Immature natural killer cell (primary cell): Measurements from ENCODE around the gene RELT. TPM values are rescaled to one million over a fixed set of nuclear protein-coding genes. Genes with fewer than 3 reads are reported as not detected.

Experiments
- DNase-seq, 3 donors: peaks; one replicate each; pipeline ENCODE4 v3.0.0; 2022; ENCODE audit warnings: mixed read lengths in 1 of 3
- H3K27ac Mint-ChIP-seq, 6 donors: one replicate each; pipeline ENCODE4 v1.8.0; 2020; ENCODE audit warnings: mixed read lengths in 6 of 6, mild to moderate bottlenecking in 5 of 6, inconsistent platforms in 4 of 6, moderate library complexity in 3 of 6
- H3K27me3 Mint-ChIP-seq, 3 donors: one replicate each; pipeline ENCODE4 v1.8.0; 2020 to 2021; ENCODE audit warnings: low read depth in 3 of 3, mild to moderate bottlenecking in 3 of 3, mixed read lengths in 3 of 3, moderate library complexity in 3 of 3, inconsistent platforms in 1 of 3
- H3K36me3 Mint-ChIP-seq, 3 donors: one replicate each; pipeline ENCODE4 v1.8.0; 2020; ENCODE audit warnings: mixed read lengths in 3 of 3, inconsistent platforms in 2 of 3, mild to moderate bottlenecking in 2 of 3
- H3K4me1 Mint-ChIP-seq, 2 donors: one replicate each; pipeline ENCODE4 v1.8.0; 2020; ENCODE audit warnings: inconsistent platforms in 2 of 2, mild to moderate bottlenecking in 2 of 2, mixed read lengths in 2 of 2, moderate library complexity in 1 of 2
- H3K4me3 Mint-ChIP-seq, 5 donors: one replicate each; pipeline ENCODE4 v1.8.0; 2020; ENCODE audit warnings: mild to moderate bottlenecking in 5 of 5, mixed read lengths in 5 of 5, inconsistent platforms in 3 of 5, moderate library complexity in 3 of 5
- H3K9me3 Mint-ChIP-seq, 6 donors: one replicate each; pipeline ENCODE4 v1.8.0; 2020; ENCODE audit warnings: mild to moderate bottlenecking in 6 of 6, mixed read lengths in 6 of 6, inconsistent platforms in 4 of 6, moderate library complexity in 3 of 6
- polyA plus RNA-seq, 3 donors: library from polyadenylated mRNA; unstranded; fragments of 300-500 nt; fragmentation: Illumina TruSeq; gene quantifications; one replicate each; pipeline ENCODE4 v1.2.3, GENCODE V29; 2021

RELT gene
- polyA plus RNA-seq, 3 donors from 2014 or later = 2.8 to 5.4 (median 3.6) TPM

DNA sequence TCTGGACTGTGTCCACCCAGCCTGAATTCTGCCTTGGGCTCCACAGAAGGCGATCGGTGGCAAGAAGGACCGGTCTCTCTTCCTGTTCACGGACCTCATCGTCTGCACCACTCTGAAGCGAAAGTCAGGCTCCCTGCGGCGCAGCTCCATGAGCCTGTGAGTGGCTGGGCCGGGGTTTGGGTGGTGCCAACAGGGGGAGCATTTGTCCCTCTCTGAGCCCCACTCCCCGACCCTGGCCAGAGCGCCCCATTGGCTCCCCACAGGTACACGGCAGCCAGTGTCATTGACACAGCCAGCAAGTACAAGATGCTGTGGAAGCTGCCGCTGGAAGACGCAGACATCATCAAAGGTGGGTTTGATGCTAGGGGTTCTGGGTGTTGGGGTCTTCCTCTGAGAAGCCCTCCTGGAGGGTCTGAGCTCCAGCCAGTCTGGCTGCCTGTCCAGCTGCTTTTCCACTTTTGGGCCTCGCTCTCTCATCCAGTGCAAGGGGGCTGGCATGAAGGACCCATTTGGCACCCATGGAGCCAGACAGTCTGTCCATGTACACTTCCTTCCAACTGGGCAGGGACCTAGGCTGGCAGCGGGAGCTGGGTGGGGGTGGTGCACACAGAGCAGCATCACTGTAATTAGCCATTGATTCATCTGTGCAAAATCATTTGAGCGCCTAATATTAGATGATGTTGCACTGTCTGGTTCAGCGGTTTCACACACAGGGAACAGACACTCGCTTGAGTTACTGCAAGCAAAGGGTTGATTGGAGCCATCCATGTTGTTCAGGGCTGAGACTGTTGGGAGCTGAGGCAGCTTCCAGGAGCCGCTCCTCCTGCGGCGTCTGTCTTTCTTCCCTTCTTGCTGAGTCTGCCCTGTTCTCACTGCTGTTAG, 19.0 kb upstream of the RELT start:
- Mint-ChIP-seq H3K27me3 (peaks cover 0 to 2% (median 1%) of the 10 kb centered on the region in 3 donors), H3K4me3 (no peak overlapping the region), H3K4me1 (no peaks in the 10 kb centered on the region), H3K27ac (no peak overlapping the region), H3K9me3 (no peaks in the 10 kb centered on the region), H3K36me3 (no peaks in the 10 kb centered on the region)
- no peak for DNase-seq

DNA sequence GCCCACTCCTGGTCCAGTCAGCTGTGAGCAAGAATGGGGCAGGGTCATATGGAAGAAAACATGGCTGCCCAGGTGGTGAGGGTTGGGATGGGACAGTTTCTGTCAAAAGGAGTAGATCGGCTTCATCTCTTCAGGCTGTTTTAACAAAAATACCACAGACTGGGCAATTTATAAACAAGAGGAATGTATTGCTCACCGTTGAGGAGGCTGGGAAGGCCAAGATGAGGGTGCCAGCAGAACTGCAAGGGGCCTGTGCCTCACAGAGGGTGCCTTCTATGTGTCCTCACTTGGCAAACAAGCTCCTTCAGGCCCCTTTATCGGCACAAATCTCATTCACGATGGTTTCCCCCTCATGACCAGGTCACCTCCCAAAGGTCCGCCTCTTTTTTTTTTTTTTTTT, 18.1 kb upstream of the RELT start:
- Mint-ChIP-seq H3K27me3 (peaks cover 0 to 2% (median 0%) of the 10 kb centered on the region in 3 donors), H3K9me3 (no peaks in the 10 kb centered on the region), H3K36me3 (no peaks in the 10 kb centered on the region), H3K27ac (no peak overlapping the region), H3K4me1 (no peaks in the 10 kb centered on the region), H3K4me3 (no peak overlapping the region)
- DNase-seq = no peak

GRCh38 chr11:73359341-73359740, 16.9 kb upstream of the RELT start:
- H3K4me3 Mint-ChIP-seq = no peak overlapping the region
- H3K27me3 Mint-ChIP-seq = peaks cover 0 to 4% (median 0%) of the 10 kb centered on the region in 3 donors
- DNase-seq = no peak
- H3K36me3 Mint-ChIP-seq = no peaks in the 10 kb centered on the region
- no peaks in the 10 kb centered on the region for H3K4me1 Mint-ChIP-seq
- H3K9me3 Mint-ChIP-seq = no peaks in the 10 kb centered on the region
- no peak overlapping the region for H3K27ac Mint-ChIP-seq

- Mint-ChIP-seq H3K4me1 (no peaks in the 10 kb centered on the region), H3K27ac (peak overlapping the region in 2 of 6 donors; percentile 23 to 61), H3K9me3 (no peaks in the 10 kb centered on the region), H3K36me3 (no peaks in the 10 kb centered on the region), H3K4me3 (no peak overlapping the region), H3K27me3 (peaks cover 0 to 4% (median 0%) of the 10 kb centered on the region in 3 donors)
- no peak for DNase-seq
Measured at GRCh38 chr11:73359930-73360742, 16.1 kb upstream of the RELT start.

DNA sequence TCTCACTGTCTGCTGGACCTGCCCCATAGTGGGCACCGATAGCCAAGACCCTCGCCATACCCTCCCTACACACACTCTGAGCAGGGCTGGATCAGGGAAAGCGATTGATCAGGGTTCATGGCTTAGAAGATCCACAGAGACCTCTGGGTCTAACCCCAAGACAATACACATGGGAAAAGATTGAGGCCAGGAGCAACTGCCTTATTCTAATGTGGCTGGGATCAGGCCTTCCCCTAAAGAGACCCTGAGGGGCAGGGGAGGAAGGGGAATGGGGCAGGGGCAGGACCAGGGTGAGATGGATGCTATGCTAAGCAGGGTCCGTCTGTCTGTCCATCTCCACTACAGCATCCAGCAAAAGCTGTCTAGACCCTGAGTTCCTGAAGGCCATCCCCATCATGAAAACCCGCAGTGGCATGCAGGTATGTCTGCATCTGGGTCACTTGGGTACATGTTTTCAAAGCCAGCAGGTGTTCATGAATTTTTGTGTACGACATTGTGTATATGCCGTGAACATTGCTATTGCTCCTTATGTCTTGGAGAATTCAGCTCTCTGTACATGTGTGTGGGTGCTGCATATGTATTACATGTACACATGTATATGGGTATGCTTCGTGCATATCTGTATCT, 15.3 kb upstream of the RELT start:
- H3K9me3 Mint-ChIP-seq = no peaks in the 10 kb centered on the region
- H3K27me3 Mint-ChIP-seq = peaks cover 0 to 4% (median 1%) of the 10 kb centered on the region in 3 donors
- peaks cover 4 to 5% of the 10 kb centered on the region in 2 donors for H3K4me1 Mint-ChIP-seq
- peak overlapping the region in 4 of 6 donors; percentile 23 to 78 (median 68) for H3K27ac Mint-ChIP-seq
- DNase-seq = no peak
- no peaks in the 10 kb centered on the region for H3K36me3 Mint-ChIP-seq
- H3K4me3 Mint-ChIP-seq = no peak overlapping the region

GRCh38 chr11:73361953-73362776, 14.0 kb upstream of the RELT start:
- Mint-ChIP-seq H3K4me1 (peaks cover 17 to 18% of the 10 kb centered on the region in 2 donors), H3K9me3 (no peaks in the 10 kb centered on the region), H3K27me3 (peaks cover 0 to 4% (median 3%) of the 10 kb centered on the region in 3 donors), H3K4me3 (no peak overlapping the region), H3K27ac (peak overlapping the region in 4 of 6 donors; percentile 56 to 73 (median 60)), H3K36me3 (no peaks in the 10 kb centered on the region)
- no peak for DNase-seq

GRCh38 chr11:73363147-73363546, 13.1 kb upstream of the RELT start:
- H3K4me1 Mint-ChIP-seq = peaks cover 21 to 26% of the 10 kb centered on the region in 2 donors
- peaks cover 0 to 4% (median 2%) of the 10 kb centered on the region in 3 donors for H3K27me3 Mint-ChIP-seq
- no peaks in the 10 kb centered on the region for H3K9me3 Mint-ChIP-seq
- H3K36me3 Mint-ChIP-seq = no peaks in the 10 kb centered on the region
- H3K27ac Mint-ChIP-seq = peak overlapping the region in 5 of 6 donors; percentile 45 to 99 (median 76)
- no peak for DNase-seq
- H3K4me3 Mint-ChIP-seq = no peak overlapping the region

DNA sequence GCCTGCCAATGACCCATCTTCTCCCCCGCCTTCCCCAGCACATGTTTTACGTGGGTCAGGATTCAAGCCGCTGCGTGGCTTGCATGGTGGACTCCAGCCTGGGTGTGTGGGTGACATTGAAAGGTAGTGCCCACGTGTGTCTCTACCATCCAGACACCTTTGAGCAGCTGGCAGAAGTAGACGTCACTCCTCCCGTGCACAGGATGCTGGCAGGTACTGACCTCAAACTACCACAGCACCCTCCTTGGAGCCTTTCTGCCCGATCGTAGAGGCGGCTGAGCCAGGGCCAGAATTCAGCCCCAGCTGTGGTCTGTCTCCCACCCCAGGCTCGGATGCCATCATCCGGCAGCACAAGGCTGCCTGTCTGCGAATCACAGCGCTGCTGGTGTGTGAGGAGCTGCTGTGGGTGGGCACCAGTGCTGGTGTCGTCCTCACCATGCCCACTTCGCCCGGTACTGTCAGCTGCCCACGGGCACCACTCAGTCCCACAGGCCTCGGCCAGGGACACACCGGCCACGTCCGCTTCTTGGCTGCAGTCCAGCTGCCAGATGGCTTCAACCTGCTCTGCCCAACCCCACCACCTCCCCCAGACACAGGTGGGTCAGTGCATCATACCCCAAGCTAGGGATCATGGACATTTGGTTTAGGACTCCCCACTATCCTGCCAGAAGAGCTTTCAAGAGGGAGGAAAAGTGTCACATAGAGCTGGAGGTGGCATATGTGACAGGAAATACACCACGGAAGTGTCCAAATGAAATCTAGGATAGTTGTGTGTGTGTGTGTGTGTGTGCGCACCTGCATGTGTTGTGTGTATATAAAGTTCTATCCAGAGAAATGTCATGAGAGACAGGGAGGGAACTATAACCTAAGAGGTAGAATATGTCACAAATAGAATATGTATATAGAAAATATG, 10.6 kb upstream of the RELT start:
- Mint-ChIP-seq H3K4me1 (peaks cover 21 to 26% of the 10 kb centered on the region in 2 donors), H3K9me3 (no peaks in the 10 kb centered on the region), H3K27ac (peak overlapping the region; percentile 87 to 99 (median 96)), H3K36me3 (no peaks in the 10 kb centered on the region), H3K4me3 (peak overlapping the region; percentile 22 to 82 (median 62)), H3K27me3 (peaks cover 0 to 4% (median 3%) of the 10 kb centered on the region in 3 donors)
- DNase-seq = no peak

DNA sequence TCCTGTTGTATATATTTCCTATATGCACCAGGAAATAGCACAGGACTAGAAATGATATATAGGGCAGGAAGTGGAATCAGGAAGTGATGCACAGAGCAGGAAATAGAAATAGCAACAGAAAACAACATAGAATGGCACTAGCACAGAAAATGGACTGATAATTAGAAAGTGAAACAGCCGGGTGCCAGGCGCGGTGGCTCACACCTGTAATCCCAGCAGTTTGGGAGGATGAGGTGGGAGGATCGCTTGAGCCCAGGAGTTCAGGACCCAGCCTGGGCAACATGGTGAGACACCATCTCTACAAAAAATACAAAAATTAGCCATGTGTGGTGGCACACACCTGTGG, 10.0 kb upstream of the RELT start:
- H3K4me3 Mint-ChIP-seq = peak overlapping the region; percentile 22 to 82 (median 62)
- H3K36me3 Mint-ChIP-seq = no peaks in the 10 kb centered on the region
- H3K27me3 Mint-ChIP-seq = peaks cover 0 to 4% (median 3%) of the 10 kb centered on the region in 3 donors
- H3K27ac Mint-ChIP-seq = peak overlapping the region; percentile 87 to 99 (median 96)
- peak; percentile 70 to 74 (median 71) for DNase-seq
- H3K4me1 Mint-ChIP-seq = peaks cover 21 to 26% of the 10 kb centered on the region in 2 donors
- no peaks in the 10 kb centered on the region for H3K9me3 Mint-ChIP-seq

- peaks cover 0 to 4% (median 3%) of the 10 kb centered on the region in 3 donors for H3K27me3 Mint-ChIP-seq
- H3K4me3 Mint-ChIP-seq = peak overlapping the region in 4 of 5 donors; percentile 33 to 79 (median 46)
- DNase-seq = no peak
- no peaks in the 10 kb centered on the region for H3K9me3 Mint-ChIP-seq
- peaks cover 21 to 26% of the 10 kb centered on the region in 2 donors for H3K4me1 Mint-ChIP-seq
- H3K27ac Mint-ChIP-seq = peak overlapping the region; percentile 87 to 99 (median 96)
- no peaks in the 10 kb centered on the region for H3K36me3 Mint-ChIP-seq
Measured at GRCh38 chr11:73366953-73367352, 9.2 kb upstream of the RELT start.

DNA sequence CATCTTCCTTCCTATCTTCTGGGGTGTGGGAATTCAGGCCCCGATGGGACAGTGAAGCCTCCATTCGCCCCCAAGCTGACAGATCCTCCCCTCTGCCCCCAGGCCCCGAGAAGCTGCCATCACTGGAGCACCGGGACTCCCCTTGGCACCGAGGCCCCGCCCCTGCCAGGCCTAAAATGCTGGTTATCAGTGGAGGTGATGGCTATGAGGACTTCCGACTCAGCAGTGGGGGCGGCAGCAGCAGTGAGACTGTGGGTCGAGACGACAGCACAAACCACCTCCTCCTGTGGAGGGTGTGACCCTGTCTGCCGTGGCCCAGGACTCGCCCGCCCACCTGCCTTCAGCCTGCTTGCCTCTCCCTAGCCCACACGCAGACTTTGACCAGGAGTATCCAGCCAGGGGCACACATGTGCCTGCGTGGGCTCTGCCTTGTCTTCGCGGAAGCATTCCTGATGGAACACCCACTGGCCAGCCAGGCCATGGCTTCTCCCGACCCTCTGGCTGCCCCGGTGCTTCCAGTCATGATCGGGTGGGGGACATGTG, 8.6 kb upstream of the RELT start:
- H3K36me3 Mint-ChIP-seq = no peaks in the 10 kb centered on the region
- peak overlapping the region in 1 of 5 donors; percentile 79 for H3K4me3 Mint-ChIP-seq
- peaks cover 21 to 28% of the 10 kb centered on the region in 2 donors for H3K4me1 Mint-ChIP-seq
- peaks cover 0 to 5% (median 3%) of the 10 kb centered on the region in 3 donors for H3K27me3 Mint-ChIP-seq
- no peak for DNase-seq
- no peaks in the 10 kb centered on the region for H3K9me3 Mint-ChIP-seq
- H3K27ac Mint-ChIP-seq = peak overlapping the region in 5 of 6 donors; percentile 87 to 99 (median 96)
